HG02571 (cell line): ENCODE data around the gene RNF224.
A peak's percentile ranks its signal among the peaks of the same experiment; 100 is the strongest.

Experiments
- ATAC-seq: cut with Tn5 transposase; IDR thresholded peaks from one replicate; pipeline ENCODE4 v1.9.1; 2021; ENCODE audit warnings: mild to moderate bottlenecking, moderate library complexity; ENCODE audit not compliant: unreplicated experiment

RNF224 gene

DNA sequence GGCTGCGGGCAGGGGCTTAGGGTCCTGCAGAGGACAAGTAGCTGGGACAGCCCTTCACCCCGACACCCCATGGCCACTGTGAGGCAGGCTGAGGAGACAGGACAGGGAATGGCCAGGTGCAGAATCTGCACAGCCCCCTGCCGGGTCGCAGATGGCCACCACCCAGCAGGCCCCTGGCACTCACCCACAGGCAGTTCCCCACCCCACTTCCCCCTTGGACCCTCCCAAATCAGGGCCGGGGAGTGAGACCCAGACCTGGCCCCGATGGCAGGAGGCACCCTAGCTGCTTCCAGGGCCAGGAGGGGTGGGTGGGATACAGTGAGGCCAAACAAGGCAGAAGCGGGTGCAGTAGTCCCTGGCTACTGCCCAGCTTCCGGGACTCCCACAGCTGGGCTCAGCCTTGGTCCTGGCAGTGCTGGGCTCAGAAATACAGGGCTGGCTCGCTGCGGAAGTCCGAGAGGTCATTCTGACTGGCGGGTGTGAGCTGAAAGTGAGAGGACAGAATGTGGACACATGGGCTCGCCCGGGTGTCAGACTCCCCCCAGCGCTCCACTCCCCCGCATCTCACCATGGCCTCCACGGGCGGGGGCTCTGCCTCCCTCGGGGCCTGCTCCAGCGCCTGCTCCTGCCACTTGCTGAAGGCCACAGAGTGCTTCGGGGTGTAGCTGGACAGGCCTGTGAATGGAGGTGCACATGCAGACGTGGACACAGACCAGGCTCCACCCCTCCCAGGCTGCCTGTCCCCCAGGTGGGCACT lies 35.4 kb upstream of the RNF224 start:
- ATAC-seq: no peak

DNA sequence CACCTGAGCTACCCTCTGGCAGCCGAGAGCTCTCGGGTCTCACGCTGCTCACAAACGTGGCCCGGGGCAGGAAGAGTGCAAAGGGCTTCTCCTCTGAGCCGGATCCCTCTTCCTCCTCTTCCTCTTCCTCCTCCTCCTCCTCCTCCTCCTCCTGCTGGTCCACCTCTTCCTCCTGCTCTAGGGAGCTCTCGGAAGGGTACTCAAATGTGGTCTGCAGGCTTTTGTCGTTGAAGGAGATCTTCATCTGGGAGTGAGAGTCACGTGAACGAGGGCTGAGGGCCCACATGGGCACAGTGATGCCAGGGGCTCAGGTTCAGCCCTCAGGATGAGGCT lies 34.9 kb upstream of the RNF224 start:
- no peak for ATAC-seq

DNA sequence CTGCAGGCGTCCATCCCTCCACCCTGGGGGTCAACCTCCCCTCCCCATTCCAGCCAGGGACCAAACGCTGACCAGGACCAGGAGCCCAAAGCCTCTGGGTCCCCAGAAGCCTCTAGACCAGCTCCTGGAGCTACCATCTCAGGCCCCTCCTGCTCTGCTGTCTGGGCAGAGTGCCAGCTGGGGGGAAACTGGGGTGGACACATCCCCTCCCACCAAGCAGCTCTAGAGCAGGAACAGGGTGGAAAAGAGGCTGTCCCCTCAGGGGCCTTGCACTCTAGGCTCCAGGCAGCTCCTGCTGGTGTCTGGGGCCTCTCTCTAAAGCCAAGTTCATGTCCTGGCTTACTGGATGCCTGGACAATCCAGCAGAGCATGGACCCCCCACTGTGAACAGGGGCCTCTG lies 34.4 kb upstream of the RNF224 start:
- ATAC-seq: no peak

DNA sequence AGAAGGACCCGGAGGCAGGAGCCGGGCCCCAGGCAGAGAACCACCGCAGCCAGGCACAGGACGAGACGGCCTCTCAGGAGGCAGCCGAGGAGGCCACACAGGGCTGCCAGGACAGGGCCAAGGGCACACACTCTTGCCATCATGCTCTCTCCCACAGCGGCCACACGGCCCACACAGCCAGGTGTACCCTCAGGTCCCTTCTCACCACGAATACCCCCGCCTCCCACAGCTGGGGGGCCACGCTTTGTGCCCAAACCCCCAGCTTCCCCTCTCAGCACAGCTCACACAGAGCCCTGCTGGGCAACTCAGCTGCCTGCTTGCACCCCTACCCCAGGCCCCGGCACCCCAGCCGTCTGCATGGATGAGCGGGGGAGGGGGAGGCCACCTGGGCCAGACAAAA lies 33.5 kb upstream of the RNF224 start:
- ATAC-seq: no peak

DNA sequence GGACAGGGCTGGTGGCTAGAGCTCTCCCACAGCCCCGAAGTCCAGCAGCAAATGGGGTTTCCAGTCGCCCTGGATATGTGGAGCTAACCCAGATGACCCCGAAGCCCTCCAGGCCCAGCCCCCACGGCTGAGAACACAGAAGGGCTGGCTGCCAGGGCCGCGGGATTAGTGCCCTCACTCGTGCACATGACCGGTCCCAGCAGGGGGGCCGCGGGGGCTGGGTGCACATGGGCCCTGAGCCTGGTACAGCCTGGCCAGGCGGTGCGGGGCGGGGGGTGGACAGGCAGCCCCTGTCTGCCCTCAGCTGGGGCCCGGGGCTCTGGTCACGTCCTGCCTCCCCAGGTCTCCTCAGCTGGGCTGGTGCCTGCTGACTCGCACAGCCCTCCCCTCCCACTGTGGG lies 32.9 kb upstream of the RNF224 start:
- no peak for ATAC-seq

DNA sequence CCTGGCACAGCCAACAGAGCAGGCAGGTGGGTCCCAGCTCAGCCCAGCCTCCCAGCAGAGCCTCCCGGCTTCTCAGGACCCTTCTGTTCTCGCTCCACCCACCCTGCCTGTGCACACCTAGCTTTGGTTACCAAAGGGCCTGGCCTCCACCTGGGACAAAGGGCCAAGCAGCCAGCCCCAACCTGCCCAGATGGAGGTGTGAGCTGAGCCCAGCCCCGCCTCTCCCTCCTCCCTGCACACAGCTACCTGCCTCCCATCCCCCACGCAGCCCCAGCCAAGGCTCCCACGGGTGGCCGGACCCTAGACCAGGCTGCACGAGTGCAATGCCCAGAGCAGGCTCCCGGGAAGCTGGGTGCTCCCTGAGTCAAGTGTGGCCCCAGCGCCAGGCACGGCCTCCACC lies 32.4 kb upstream of the RNF224 start:
- ATAC-seq: no peak

DNA sequence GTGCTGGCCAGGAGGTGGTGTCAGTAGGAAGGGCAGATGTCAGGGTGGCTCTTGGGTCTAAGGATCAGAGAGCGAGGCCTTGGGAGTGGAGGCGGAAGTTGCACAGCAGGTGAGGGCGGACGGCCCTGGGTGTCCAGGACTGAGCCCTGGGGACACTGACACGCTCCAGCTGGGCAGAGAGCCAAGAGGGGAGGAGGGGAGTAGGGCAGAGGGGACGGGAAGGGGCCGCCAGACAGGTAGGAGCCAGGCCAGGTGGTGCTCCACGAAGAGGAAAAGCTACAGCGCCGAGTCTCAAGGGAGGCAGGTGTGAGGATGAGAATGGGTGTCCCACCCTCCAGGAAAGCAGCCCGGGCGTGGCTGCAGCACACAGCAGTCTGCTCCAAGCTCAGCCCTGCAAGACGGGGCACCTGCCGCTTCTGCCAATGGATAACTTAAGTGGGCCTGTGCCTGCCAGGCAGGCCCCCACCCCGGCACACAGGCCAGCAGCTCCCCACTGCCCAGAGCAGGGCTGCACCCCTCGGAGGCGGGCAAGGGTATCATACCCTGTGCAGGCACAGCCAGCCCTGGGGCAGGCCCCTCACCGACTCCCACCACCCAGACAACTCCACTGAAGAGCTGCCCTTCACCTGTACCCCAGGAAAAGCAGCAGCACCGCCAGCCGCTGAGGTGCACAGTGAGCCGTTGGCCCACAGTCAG lies 31.6 kb upstream of the RNF224 start:
- ATAC-seq: no peak

DNA sequence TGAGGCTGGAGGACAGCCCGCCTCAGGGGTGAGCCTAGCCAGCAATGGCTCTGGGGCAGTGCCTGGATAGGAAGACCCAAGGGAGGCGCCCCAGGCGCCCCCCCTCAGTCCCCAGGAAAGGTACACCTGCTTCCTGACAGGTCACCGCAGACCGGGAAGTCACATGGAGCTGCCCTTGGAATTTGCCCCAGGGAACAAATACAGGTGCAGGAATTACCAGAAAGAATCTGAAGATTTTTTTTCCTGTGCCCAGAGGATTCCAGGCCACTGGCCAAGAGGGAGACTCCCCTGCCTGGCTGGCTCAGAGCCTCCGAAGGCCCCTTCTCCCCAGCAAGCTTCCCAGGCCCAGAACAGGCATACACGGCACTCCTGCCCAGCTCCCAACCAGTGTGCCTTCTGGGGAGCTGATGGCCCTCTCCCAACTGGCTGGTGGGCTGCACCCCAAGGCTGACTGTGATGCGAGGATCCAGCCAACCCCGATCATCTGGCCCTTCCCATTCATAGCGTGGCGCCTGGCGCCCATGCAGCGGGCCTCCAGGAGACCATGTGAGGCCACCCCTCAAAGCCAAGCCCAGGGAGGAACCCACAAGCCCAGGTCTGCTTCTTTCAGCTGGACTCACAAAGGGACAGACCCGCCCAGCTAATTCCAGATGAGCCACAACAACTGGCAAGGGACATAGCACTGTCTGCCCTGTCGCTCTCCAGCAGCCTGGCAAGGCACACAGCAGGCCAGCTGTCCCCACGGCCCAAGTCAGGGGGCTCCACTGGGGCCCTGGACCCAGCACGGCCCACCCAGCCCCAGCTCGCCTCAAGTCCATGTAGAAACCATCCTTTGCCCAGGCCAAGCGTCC lies 29.0 kb upstream of the RNF224 start:
- no peak for ATAC-seq

DNA sequence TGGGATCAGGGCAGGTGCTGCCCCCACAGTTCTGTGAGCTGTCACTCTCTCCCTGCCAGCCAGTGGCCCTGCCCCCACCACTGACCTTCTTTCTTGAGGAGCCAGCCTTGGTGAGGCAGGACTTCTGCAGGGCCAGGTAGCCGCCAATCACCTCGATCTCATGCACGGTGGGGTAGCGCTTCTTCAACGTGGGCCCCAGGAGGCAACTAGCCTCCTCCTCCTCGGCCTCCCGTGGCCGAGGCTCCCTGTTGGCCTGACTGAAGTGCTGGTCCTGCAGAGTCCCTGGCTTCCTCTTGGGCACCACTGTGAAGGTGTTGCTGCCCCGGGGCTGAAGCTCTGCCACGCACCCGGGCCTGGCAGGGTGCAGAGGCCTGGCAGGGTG lies 28.4 kb upstream of the RNF224 start:
- ATAC-seq: no peak

DNA sequence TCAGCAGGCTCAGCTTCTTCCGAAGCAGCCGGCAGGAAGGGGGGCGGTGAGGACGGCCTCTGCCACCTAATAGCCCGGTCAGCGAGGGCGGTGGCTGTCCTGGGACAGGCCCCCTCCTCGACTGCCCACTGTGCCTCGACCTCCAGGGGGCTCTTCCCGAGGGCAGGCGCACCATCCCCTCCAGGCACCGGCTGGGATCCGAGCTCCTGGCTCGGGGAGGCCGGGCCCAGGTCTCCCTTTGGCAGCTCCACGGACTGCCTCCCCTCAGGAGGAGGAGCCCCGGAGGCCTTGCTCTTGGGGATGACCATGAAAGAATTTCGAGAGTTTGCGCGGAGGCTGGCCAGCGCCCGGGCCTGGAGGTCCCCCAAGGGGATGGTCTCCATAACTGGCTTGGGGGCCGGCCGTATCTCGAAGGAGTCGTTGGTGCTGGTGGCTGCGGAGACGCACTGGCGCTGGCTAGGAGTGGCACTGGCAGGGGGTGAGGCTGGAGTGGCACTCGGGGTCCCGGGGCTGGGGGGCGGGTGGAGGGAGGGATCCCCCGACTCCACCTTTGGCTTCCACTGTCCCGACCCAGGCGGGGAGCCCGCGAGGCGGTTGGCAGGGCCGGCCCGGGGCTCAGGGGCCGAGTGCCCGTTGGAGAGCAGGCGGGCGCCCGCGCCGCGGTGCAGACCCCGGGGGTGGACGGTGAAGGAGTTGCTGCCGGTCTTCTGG lies 27.7 kb upstream of the RNF224 start:
- no peak for ATAC-seq

DNA sequence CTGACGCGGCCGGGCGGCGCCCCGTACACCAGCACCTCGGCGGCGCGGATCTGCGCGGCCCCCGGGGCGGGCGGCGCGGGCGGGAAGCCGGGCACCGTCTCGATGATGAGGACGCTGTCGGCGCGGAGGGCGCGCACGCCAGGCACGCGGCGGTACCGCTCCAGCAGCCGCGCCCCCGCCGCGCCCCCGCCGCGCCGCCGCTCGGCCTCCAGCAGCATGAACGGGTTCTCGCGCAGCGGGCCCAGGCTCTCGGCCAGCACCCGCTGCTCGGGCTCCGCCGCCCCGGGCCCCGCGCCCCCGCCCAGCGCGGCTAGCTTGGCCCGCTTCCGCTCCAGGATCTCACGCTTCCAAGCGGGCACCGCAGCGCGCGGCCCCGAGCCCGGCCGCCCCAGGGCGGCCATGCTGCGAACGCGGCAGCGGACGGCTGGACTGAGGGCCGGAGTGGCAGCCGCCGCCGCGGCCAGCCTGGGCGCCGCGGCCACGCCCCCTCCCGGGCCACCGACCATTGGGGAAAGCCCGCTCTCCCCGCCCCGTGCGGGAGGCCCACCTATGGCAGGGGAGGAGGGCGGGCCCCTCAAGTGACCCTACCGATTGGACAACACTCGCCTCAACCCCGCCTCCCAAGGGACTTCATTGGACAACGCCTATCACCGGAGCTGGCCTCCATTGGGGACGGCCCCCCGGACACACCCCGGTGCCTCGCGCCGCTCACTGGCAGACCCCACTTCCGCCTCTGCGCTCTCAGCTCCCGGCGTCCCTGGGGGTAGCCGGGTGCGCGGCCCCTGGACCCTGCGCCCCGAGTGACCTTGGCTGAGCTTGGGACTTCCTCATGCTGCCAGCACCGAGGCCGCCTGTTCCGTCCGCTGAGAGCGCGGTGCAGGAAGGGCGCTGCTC lies 26.7 kb upstream of the RNF224 start, which contains the start of gene TPRN:
Gene TPRN (minus strand): TSS at position 431 of the 894 bp plus-strand sequence. CDS start 30 bp downstream, at position 401.
- peak; percentile 83 for ATAC-seq

DNA sequence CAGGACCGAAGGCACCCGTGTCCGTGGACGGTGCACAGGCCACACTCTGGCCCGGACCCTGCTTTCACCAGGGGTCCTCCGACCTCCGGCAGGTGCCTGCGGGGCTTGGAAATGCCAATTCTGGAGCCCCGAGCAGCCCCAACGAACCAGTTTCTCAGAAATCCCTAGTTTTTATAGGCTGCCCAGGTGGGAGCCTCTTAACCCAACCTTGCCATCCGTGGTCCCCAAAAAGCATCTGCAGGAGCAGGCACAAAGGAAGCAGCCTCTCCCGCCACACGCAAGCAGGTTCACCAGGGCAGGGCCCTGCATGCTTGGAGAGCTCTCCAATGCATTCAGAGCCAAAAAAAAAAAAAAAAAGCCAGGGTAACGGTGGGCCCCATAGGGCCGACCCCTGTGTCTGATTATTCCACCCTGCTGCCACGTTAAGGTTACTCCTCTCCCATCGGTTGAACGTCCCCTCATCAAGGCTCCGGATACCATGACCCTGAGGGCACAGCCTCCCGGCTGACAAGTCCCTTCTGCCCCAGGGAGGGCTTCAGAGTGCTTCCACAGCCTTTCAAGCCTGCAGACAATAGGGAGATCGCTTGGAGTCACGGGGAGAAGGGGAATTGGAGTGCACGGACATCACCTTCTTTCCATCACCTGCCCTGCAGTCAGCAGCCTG lies 26.0 kb upstream of the RNF224 start:
- ATAC-seq: no peak

DNA sequence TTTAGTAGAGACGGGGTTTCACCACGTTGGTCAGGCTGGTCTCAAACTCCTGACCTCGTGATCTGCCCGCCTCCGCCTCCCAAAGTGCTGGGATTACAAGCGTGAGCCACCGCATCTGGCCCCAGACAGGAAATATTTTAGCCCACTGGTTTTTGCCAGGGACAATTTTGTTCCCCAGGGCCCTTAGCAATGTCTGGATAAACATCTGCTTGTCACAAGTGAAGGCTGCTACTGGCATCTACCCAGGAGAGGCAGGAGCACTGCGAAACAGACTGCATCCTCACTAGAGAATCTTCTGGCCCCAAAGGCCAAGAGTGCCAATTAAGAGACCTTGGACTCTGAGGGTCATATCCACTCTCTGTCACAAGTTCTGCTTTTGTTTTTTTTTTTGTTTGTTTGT lies 24.3 kb upstream of the RNF224 start:
- no peak for ATAC-seq

DNA sequence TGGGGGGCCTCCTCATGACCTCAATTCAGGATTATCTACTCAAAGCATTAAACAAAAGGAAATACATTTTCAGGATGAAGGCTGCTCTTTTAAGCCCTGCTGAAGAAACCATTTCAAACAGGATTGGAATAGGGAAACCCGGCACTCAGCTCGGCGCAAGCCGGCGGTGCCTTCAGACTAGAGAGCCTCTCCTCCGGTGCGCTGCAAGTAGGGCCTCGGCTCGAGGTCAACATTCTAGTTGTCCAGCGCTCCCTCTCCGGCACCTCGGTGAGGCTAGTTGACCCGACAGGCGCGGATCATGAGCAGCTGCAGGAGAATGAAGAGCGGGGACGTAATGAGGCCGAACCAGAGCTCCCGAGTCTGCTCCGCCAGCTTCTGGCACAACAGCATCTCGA lies 22.6 kb upstream of the RNF224 start:
- no peak for ATAC-seq

DNA sequence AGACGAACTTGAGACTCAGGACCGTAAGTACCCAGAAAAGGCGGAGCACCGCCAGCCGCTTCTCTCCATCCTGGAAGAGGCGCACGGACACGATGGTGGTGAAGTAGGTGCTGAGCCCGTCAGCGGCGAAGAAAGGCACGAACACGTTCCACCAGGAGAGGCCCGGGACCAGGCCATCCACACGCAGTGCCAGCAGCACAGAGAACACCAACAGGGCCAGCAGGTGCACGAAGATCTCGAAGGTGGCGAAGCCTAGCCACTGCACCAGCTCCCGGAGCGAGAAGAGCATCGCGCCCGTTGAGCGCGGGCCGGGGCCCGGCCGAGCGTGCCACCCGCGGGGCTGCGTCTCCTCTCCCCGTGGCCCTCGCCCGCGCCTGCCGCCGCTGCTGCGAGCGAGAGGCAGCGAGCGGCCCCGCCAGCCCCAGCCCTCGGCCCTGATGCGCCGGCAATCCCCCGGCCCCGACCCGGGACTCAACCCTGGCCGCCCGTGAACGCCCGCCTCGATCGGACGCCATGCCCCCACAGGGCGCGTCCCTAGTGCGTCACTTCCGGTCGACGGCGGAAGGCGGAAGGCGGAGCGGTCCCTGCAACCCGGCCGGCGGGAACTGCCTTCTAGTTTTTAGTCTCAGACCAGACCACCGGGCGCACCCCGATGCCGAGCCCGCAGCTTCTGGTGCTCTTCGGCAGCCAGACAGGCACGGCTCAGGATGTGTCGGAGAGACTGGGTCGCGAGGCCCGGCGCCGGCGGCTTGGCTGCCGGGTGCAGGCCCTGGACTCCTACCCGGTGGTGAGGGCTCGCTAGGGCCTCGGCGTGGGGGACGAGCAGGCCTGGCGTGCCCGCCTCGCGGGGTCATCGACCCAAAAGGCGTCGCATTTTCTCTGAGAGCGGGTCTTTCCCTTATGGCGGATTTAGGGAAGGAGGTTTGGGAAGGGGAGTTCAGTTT lies 21.9 kb upstream of the RNF224 start, which contains the start of the genes NDOR1 and TMEM203:
Gene NDOR1 (plus strand): TSS at position 575 of the 944 bp plus-strand sequence. CDS start 78 bp downstream, at position 653.
Gene TMEM203 (minus strand): TSS at position 523 of the 944 bp plus-strand sequence. CDS start 234 bp downstream, at position 289.
- ATAC-seq: peak; percentile 41

DNA sequence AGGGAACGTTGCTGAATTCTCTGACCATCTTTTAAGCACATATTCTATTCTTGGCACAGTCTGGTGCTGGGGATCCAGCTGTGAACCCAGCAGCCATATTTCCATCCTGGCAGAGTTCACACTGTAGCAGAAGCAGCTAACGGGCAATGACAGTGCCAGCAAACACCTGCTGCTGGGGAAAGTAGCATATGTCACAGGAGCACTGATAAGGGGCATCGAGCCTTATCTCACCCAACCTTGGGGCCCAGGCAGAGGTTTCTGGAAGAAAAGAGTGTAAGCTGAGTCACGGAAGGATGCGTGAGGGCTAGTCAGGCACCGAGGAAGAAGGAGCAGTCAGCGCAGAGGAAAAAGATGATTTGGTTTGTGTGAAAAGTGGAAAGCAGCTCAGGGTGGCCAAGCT lies 20.7 kb upstream of the RNF224 start:
- ATAC-seq: no peak

DNA sequence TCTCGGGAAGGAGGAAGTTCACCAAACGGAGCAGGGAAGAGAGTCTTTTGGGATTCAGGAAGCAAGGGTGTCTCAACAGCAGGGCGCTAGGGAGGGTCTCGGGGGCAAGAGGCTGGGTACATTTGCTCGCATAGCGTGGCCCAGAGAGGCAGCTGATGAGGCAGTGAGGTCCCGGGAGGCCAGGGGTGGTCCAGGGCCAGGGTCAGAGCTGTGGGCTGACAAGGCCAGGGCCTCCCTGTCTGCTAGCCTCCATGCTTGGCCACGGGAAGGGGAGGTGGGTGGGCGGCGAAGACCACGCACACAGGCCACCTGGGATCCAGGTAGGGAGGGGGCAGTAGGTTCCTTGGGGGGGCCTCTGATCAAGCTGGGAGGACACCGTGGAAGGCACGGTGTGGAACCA lies 15.8 kb upstream of the RNF224 start:
- ATAC-seq: no peak

DNA sequence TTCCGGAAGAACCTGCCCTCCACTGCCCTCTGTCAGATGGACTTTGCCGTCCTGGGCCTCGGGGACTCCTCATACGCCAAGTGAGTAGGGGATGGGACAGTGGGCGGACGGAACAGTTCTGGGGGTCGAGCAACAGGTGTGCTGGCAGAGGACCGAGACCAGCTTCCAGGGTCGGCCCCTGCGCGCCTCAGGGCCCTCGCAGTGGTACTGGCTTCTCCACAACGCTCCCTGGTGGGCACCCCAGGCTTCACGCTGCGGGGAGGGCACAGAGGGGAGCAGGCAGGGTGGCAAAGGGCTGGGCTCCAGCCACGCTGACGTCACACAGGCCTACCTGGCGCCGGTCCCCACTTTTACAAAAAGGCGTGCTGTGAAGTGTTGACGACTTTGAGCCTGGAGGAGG lies 14.8 kb upstream of the RNF224 start:
- ATAC-seq: no peak
